Vagina (tissue), 2 donors: ENCODE data around the gene PPM1A.

Source experiments
- CTCF ChIP-seq, 3 experiments: fragments of 450-650 bp in 2 of 3; fragments of 200-600 bp in 1 of 3; sonication (generic) in 1 of 3; IDR thresholded peaks; one replicate each; pipeline ENCODE4 v1.5.1; 2017 to 2019; ENCODE audit warnings: antibody characterized with exemption in 3 of 3, mild to moderate bottlenecking in 2 of 3, moderate library complexity in 2 of 3
- POLR2AphosphoS5 ChIP-seq, 2 donors: sonication (generic); formaldehyde crosslinking; IDR thresholded peaks; one replicate each; pipeline ENCODE4 v1.9.0; 2017; ENCODE audit warnings: antibody characterized with exemption in 2 of 2, mild to moderate bottlenecking in 2 of 2, low read depth in 1 of 2; ENCODE audit not compliant: insufficient read depth in 1 of 2

- no peak for TF ChIP-seq CTCF (IDR thresholded peaks at IDR 0.05)
- no peak for TF ChIP-seq POLR2AphosphoS5 (IDR thresholded peaks at IDR 0.05; ENCODE audit: insufficient read depth in 1 of 2, low read depth in 1 of 2)
Observed at GRCh38 chr14:60222820-60223219, 26.2 kb upstream of the PPM1A start.
